Measurements from ENCODE around the gene FKRP. TPM values are rescaled to one million over a fixed set of nuclear protein-coding genes. Genes with fewer than 3 reads are reported as not detected.

Gene FKRP
- total and polyA plus RNA-seq, 8 donors: 5.0 to 17.4 (median 8.0) TPM

DNA sequence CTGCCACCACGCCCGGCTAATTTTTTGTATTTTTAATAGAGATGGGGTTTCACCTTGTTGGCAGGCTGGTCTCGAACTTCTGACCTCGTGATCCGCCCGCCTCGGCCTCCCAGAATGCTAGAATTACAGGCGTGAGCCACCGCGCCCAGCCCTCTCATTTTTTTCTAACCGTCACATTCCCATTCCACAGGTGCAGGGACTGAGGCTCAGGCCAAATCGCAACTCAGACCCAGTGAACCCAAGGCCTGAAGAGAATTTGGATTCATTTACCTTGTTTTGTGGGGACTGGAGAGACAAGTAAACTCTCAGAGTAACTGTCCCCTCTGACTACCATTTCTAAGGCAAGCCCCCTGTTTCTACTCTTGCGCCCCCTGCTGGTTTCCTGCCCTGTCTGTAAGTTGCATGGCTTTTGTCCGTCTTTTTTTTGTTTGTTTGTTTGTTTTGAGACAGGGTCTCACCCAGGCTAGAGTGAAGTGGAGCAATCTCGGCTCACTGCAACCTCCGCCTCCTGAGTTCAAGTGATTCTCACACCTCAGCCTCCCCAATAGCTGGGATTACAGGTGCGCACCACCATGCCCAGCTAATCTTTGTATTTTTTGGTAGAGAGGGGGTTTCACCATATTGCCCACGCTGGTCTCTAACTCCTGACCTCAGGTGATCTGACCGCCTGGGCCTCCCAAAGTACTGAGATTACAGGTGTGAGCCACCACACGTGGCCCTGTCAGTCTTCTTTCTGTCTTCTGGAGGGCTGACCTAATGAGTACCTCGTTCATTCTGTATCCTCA lies 2.7 kb downstream of the FKRP start:
- peak; percentile 45 to 65 (median 51) for TF ChIP-seq CTCF (IDR thresholded peaks at IDR 0.05)
- Histone ChIP-seq H3K27ac (no peak overlapping the region), H3K36me3 (no peaks in the 10 kb centered on the region), H3K27me3 (no peaks in the 10 kb centered on the region), H3K9me3 (no peaks in the 10 kb centered on the region), H3K4me3 (no peak overlapping the region), H3K4me1 (peaks cover 0 to 9% (median 0%) of the 10 kb centered on the region in 3 donors)
- peak in 1 of 4 donors; percentile 27 for ATAC-seq
- intact Hi-C loops (cut with DNase I): no loop called here
- DNase-seq: peak in 4 of 6 donors; percentile 55 to 86 (median 69)
- WGBS, 2 donors: 79 to 83% methylated on average over 21 of the region's 21 CpGs
- no peak for FAIRE-seq

GRCh38 chr19:46753420-46754155 lies 7.7 kb downstream of the FKRP start:
- no peak for FAIRE-seq
- peak in 1 of 4 donors; percentile 20 for TF ChIP-seq CTCF (IDR thresholded peaks at IDR 0.05)
- DNase-seq: peak; percentile 54 to 79 (median 72)
- WGBS, 2 donors: 20 to 23% methylated on average over 4 of the region's 4 CpGs
- H3K4me1 ChIP-seq: no peaks in the 10 kb centered on the region
- no peak overlapping the region for H3K4me3 ChIP-seq
- intact Hi-C loops (cut with DNase I): loop anchor here in 2 of 3 donors (10.0 kb wide), 2 partner anchors 81 to 241 kb away; no protein-coding TSS in a partner anchor
- H3K27me3 ChIP-seq: no peaks in the 10 kb centered on the region
- no peaks in the 10 kb centered on the region for H3K9me3 ChIP-seq
- ATAC-seq: peak; percentile 36 to 76 (median 74)
- no peaks in the 10 kb centered on the region for H3K36me3 ChIP-seq
- H3K27ac ChIP-seq: no peak overlapping the region

GRCh38 chr19:46755077-46755852 lies 9.4 kb downstream of the FKRP start:
- ATAC-seq (peak in 2 of 4 donors; percentile 5 to 9), FAIRE-seq (no peak), DNase-seq (peak in 2 of 6 donors; percentile 55 to 80)
- no peaks in the 10 kb centered on the region for H3K9me3 ChIP-seq
- intact Hi-C loops (cut with DNase I): loop anchor here (5.0 to 10.0 kb wide), 3 partner anchors 80 to 240 kb away; no protein-coding TSS in a partner anchor
- H3K4me1 ChIP-seq: no peaks in the 10 kb centered on the region
- TF ChIP-seq CTCF (IDR thresholded peaks at IDR 0.05): no peak
- H3K4me3 ChIP-seq: no peak overlapping the region
- 87 to 89% methylated on average over 34 to 39 of the region's 39 CpGs for WGBS, 2 donors
- H3K27ac ChIP-seq: no peak overlapping the region
- no peaks in the 10 kb centered on the region for H3K27me3 ChIP-seq
- H3K36me3 ChIP-seq: no peaks in the 10 kb centered on the region

DNA sequence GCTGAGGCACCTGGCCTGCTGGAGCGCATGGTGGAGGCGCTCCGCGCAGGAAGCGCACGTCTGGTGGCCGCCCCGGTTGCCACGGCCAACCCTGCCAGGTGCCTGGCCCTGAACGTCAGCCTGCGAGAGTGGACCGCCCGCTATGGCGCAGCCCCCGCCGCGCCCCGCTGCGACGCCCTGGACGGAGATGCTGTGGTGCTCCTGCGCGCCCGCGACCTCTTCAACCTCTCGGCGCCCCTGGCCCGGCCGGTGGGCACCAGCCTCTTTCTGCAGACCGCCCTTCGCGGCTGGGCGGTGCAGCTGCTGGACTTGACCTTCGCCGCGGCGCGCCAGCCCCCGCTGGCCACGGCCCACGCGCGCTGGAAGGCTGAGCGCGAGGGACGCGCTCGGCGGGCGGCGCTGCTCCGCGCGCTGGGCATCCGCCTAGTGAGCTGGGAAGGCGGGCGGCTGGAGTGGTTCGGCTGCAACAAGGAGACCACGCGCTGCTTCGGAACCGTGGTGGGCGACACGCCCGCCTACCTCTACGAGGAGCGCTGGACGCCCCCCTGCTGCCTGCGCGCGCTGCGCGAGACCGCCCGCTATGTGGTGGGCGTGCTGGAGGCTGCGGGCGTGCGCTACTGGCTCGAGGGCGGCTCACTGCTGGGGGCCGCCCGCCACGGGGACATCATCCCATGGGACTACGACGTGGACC lies 10.1 kb downstream of the FKRP start:
- no peaks in the 10 kb centered on the region for H3K36me3 ChIP-seq
- no peak for TF ChIP-seq CTCF (IDR thresholded peaks at IDR 0.05)
- peak in 1 of 6 donors; percentile 69 for DNase-seq
- H3K4me1 ChIP-seq: no peaks in the 10 kb centered on the region
- 93 to 94% methylated on average over 86 of the region's 86 CpGs for WGBS, 2 donors
- no peaks in the 10 kb centered on the region for H3K27me3 ChIP-seq
- no peak overlapping the region for H3K27ac ChIP-seq
- no peak for ATAC-seq
- FAIRE-seq: no peak
- no peaks in the 10 kb centered on the region for H3K9me3 ChIP-seq
- no peak overlapping the region for H3K4me3 ChIP-seq
- intact Hi-C loops (cut with DNase I): loop anchor here (2.0 to 10.0 kb wide), 4 partner anchors 79 to 239 kb away; no protein-coding TSS in a partner anchor

All from pancreas (tissue), 10 donors.